Measurements from ENCODE around the gene NFASC.

The NFASC gene

GRCh38 chr1:204859861-204860267 lies 10.8 kb upstream of the NFASC start:
- DNase-seq (ENCODE audit: low read depth): no peak

- DNase-seq (ENCODE audit: low read depth): no peak
Measured at GRCh38 chr1:204863024-204863423, 7.6 kb upstream of the NFASC start.

GRCh38 chr1:204863730-204864129 lies 6.9 kb upstream of the NFASC start:
- no peak for DNase-seq (ENCODE audit: low read depth)

GRCh38 chr1:204866051-204866596 lies 4.5 kb upstream of the NFASC start:
- no peak for DNase-seq (ENCODE audit: low read depth)

GRCh38 chr1:204867203-204867602 lies 3.5 kb upstream of the NFASC start:
- DNase-seq (ENCODE audit: low read depth): no peak

- DNase-seq (ENCODE audit: low read depth): no peak
Measured at GRCh38 chr1:204867666-204868339, 2.9 kb upstream of the NFASC start.

GRCh38 chr1:204868340-204868700 lies 2.3 kb upstream of the NFASC start:
- DNase-seq (ENCODE audit: low read depth): no peak

- no peak for DNase-seq (ENCODE audit: low read depth)
Measured at GRCh38 chr1:204869097-204869496, 1.6 kb upstream of the NFASC start.

- no peak for DNase-seq (ENCODE audit: low read depth)
Measured at GRCh38 chr1:204871405-204872037, 859 bp downstream of the NFASC start.

- no peak for DNase-seq (ENCODE audit: low read depth)
Measured at GRCh38 chr1:204872262-204872881, 1.7 kb downstream of the NFASC start.

- no peak for DNase-seq (ENCODE audit: low read depth)
Measured at GRCh38 chr1:204873176-204873575, 2.5 kb downstream of the NFASC start.

- DNase-seq (ENCODE audit: low read depth): no peak
Measured at GRCh38 chr1:204873714-204874113, 3.1 kb downstream of the NFASC start.

GRCh38 chr1:204874274-204874673 lies 3.6 kb downstream of the NFASC start:
- DNase-seq (ENCODE audit: low read depth): no peak

- no peak for DNase-seq (ENCODE audit: low read depth)
Measured at GRCh38 chr1:204875255-204875654, 4.6 kb downstream of the NFASC start.

- DNase-seq (ENCODE audit: low read depth): no peak
Measured at GRCh38 chr1:204878621-204879234, 8.1 kb downstream of the NFASC start.

- DNase-seq (ENCODE audit: low read depth): no peak
Measured at GRCh38 chr1:204879351-204879750, 8.7 kb downstream of the NFASC start.

GRCh38 chr1:204880906-204881305 lies 10.2 kb downstream of the NFASC start:
- no peak for DNase-seq (ENCODE audit: low read depth)

GRCh38 chr1:204882479-204882878 lies 11.8 kb downstream of the NFASC start:
- DNase-seq (ENCODE audit: low read depth): no peak

- no peak for DNase-seq (ENCODE audit: low read depth)
Measured at GRCh38 chr1:204883405-204883804, 12.7 kb downstream of the NFASC start.

- no peak for DNase-seq (ENCODE audit: low read depth)
Measured at GRCh38 chr1:204885288-204885711, 14.6 kb downstream of the NFASC start.

- no peak for DNase-seq (ENCODE audit: low read depth)
Measured at GRCh38 chr1:204885790-204886189, 15.1 kb downstream of the NFASC start.

- no peak for DNase-seq (ENCODE audit: low read depth)
Measured at GRCh38 chr1:204887846-204888245, 17.2 kb downstream of the NFASC start.

GRCh38 chr1:204888294-204888693 lies 17.6 kb downstream of the NFASC start:
- no peak for DNase-seq (ENCODE audit: low read depth)

Data from T follicular helper cell (primary cell).